Measurements from ENCODE around the gene MMD.

DNA sequence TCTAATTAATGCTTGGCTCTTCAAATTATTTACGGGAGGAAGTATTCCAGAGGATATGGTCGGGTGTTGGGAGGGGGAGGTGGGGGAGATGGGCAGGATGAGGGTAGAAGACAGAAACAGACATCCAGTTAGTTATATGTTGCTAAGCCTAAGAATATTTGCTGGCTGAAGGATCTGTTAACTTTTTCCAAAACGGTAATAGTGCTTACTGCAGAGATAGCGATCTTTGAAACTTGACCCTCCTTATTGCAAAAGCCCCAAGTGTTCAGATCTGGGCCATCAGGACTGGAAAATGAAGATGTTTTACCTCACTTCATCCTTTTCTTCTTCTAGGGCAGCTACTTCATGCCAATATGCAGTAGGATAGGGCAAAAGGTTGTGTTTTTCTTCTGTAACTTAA lies 27.0 kb upstream of the MMD start:
- no peak for TF ChIP-seq NFIC (IDR thresholded peaks at IDR 0.05)
- TF ChIP-seq MAX (IDR thresholded peaks at IDR 0.05) = no peak
- TF ChIP-seq CREB1 (IDR thresholded peaks at IDR 0.05; ENCODE audit: low read depth) = no peak
- no peak for TF ChIP-seq EP300 (IDR thresholded peaks at IDR 0.05; ENCODE audit: borderline replicate concordance)
